HCT116 (cell line): ENCODE results near the gene CLIC6. TPM values are rescaled to one million over a fixed set of nuclear protein-coding genes. Genes with fewer than 3 reads are reported as not detected.

Experiments
- ATAC-seq: fragments of 200-7000 bp; cut with Tn5 transposase; 2 replicates; pipeline ENCODE4 v1.9.1; 2020; ENCODE audit warnings: mild to moderate bottlenecking, moderate library complexity
- BruUV-seq: library from RNA; stranded (reverse); fragments of 400-500 nt; replicated peaks from 2 replicates; lab custom pipeline; 2021; lab: Mats Ljungman, UMichigan
- CTCF ChIA-PET: fragments of 300-600 bp; sonication (Branson Sonifier 250); formaldehyde crosslinking; loops from one replicate; lab custom pipeline; 2021; ENCODE audit warnings: antibody characterized with exemption; lab: Charles Lee
- POLR2A ChIA-PET: fragments of 300-600, 350-600 bp; sonication (Branson Sonifier 250); formaldehyde crosslinking; loops from one replicate; lab custom pipeline; 2021; ENCODE audit warnings: antibody characterized with exemption; lab: Charles Lee
- RAD21 ChIA-PET, 2 experiments: fragments of 300-600 bp; sonication (Branson Sonifier 250); formaldehyde crosslinking; loops; one replicate each; lab custom pipeline; 2023; ENCODE audit warnings: low total read pairs in 2 of 2; ENCODE audit not compliant: uncharacterized antibody in 2 of 2, unreplicated experiment in 2 of 2, low non-redundant PET in 1 of 2; lab: Charles Lee
- DNase-seq: peaks from one replicate; pipeline ENCODE4 v3.0.0-alpha.2; 2010; ENCODE audit warnings: low read depth, low spot score
- H2AFZ ChIP-seq: fragments of 200-600 bp; shearing (Covaris generic), sonication (generic); 2 replicates; pipeline ENCODE4 v1.6.1; 2017; ENCODE audit warnings: low read depth, mixed run types, mixed read lengths, antibody characterized with exemption, low read length; ENCODE audit not compliant: poor library complexity, severe bottlenecking
- H3K27ac ChIP-seq: 2 replicates; pipeline ENCODE4 v1.5.1; 2012; ENCODE audit warnings: low read depth, low read length
- H3K27me3 ChIP-seq: fragments of 200-600 bp; sonication (generic); 2 replicates; pipeline ENCODE4 v1.6.1; 2016; ENCODE audit warnings: mixed run types, low read length, mixed read lengths; ENCODE audit not compliant: insufficient read depth
- H3K36me3 ChIP-seq, 2 experiments: fragments of 200-500 bp in 1 of 2; fragments of 200-600 bp in 1 of 2; sonication (Bioruptor generic) in 1 of 2; sonication (generic) in 1 of 2; 2 replicates each; pipeline versions ENCODE4 v1.5.1 to v1.6.1; 2014 to 2016; ENCODE audit warnings: low read length in 2 of 2, inconsistent platforms in 1 of 2, mixed read lengths in 1 of 2, mixed run types in 1 of 2; ENCODE audit not compliant: insufficient read depth in 2 of 2, control insufficient read depth in 1 of 2
- H3K4me1 ChIP-seq, 2 experiments: fragments of 200-600 bp in 1 of 2; sonication (generic) in 1 of 2; 2 replicates each; pipeline versions ENCODE4 v1.5.1 to v1.6.1; 2012 to 2017; ENCODE audit warnings: low read length in 2 of 2, inconsistent platforms in 1 of 2, mild to moderate bottlenecking in 1 of 2, mixed read lengths in 1 of 2, mixed run types in 1 of 2, moderate library complexity in 1 of 2; ENCODE audit not compliant: insufficient read depth in 2 of 2, control insufficient read depth in 1 of 2
- H3K4me2 ChIP-seq: fragments of 200-600 bp; sonication (generic); 2 replicates; pipeline ENCODE4 v1.6.1; 2017; ENCODE audit warnings: mixed run types, low read length, mixed read lengths
- H3K4me3 ChIP-seq, 2 experiments: fragments of 200-600 bp in 1 of 2; sonication (generic) in 1 of 2; replicated peaks in 1 of 2; 2 replicates each; pipeline ENCODE4 v1.5.1; 2011 to 2016; ENCODE audit warnings: low read length in 2 of 2, control low read depth in 1 of 2, low read depth in 1 of 2, mild to moderate bottlenecking in 1 of 2, mixed read lengths in 1 of 2, mixed run types in 1 of 2
- H3K79me2 ChIP-seq: fragments of 200-600 bp; sonication (generic); 2 replicates; pipeline ENCODE4 v1.6.1; 2017; ENCODE audit warnings: mild to moderate bottlenecking, mixed run types, low read length, moderate library complexity, mixed read lengths; ENCODE audit not compliant: insufficient read depth
- H3K9ac ChIP-seq: fragments of 200-600 bp; sonication (generic); 2 replicates; pipeline ENCODE4 v1.6.1; 2016; ENCODE audit warnings: low read length, mixed read lengths
- H3K9me2 ChIP-seq: fragments of 200-600 bp; sonication (generic), shearing (Covaris generic); 2 replicates; pipeline ENCODE4 v1.6.1; 2017; ENCODE audit warnings: mixed run types, mild to moderate bottlenecking, moderate library complexity; ENCODE audit not compliant: insufficient read depth
- H3K9me3 ChIP-seq, 2 experiments: fragments of 200-500 bp in 1 of 2; fragments of 200-600 bp in 1 of 2; sonication (Bioruptor generic) in 1 of 2; sonication (generic) in 1 of 2; 2 replicates each; pipeline ENCODE4 v1.6.1; 2014 to 2017; ENCODE audit warnings: low read length in 2 of 2, mixed read lengths in 2 of 2, inconsistent platforms in 1 of 2, low read depth in 1 of 2, mild to moderate bottlenecking in 1 of 2, mixed run types in 1 of 2, moderate library complexity in 1 of 2; ENCODE audit not compliant: control insufficient read depth in 1 of 2, insufficient read depth in 1 of 2
- H4K20me1 ChIP-seq: fragments of 200-600 bp; sonication (generic), shearing (Covaris generic); 2 replicates; pipeline ENCODE4 v1.6.1; 2017; ENCODE audit warnings: mixed run types, mild to moderate bottlenecking, moderate library complexity; ENCODE audit not compliant: insufficient read depth
- CEBPB ChIP-seq: IDR thresholded peaks from 2 replicates; pipeline ENCODE4 v1.6.1; 2012; ENCODE audit warnings: low read depth
- ELF1 ChIP-seq: IDR thresholded peaks from 2 replicates; pipeline ENCODE4 v1.6.1; 2012; ENCODE audit warnings: low read depth, borderline replicate concordance
- EZH2phosphoT487 ChIP-seq: fragments of 200-600 bp; IDR thresholded peaks from 2 replicates; pipeline ENCODE4 v1.6.1; 2018; ENCODE audit warnings: antibody characterized with exemption, borderline replicate concordance
- FOSL1 ChIP-seq: IDR thresholded peaks from 2 replicates; pipeline ENCODE4 v1.6.1; 2012; ENCODE audit warnings: low read depth
- POLR2A ChIP-seq: IDR thresholded peaks from 2 replicates; pipeline ENCODE4 v1.7.0; 2011; ENCODE audit warnings: borderline replicate concordance; ENCODE audit not compliant: insufficient read depth, insufficient read length; ENCODE audit errors: extremely low read depth
- RAD21 ChIP-seq: IDR thresholded peaks from 2 replicates; pipeline ENCODE4 v1.6.1; 2012; ENCODE audit warnings: low read depth, mild to moderate bottlenecking
- SIN3A ChIP-seq: IDR thresholded peaks from 2 replicates; pipeline ENCODE4 v1.6.1; 2012; ENCODE audit warnings: low read depth
- SP1 ChIP-seq: IDR thresholded peaks from 2 replicates; pipeline ENCODE4 v1.6.1; 2012; ENCODE audit warnings: low read depth
- YY1 ChIP-seq: IDR thresholded peaks from 2 replicates; pipeline ENCODE4 v1.6.1; 2011; ENCODE audit warnings: low read length, low read depth, moderate library complexity, mild to moderate bottlenecking; ENCODE audit not compliant: insufficient replicate concordance; ENCODE audit errors: extremely low read depth
- ZBTB33 ChIP-seq: IDR thresholded peaks from 2 replicates; pipeline ENCODE4 v1.6.1; 2011; ENCODE audit warnings: mild to moderate bottlenecking, low read length, moderate library complexity; ENCODE audit not compliant: insufficient replicate concordance; ENCODE audit errors: extremely low read depth
- ZFX ChIP-seq: fragments of 450-650 bp; IDR thresholded peaks from 2 replicates; pipeline ENCODE4 v1.6.1; 2017
- intact Hi-C: fragments of 100-400 bp; cut with micrococcal nuclease; formaldehyde crosslinking; loops from 2 replicates; pipeline ENCODE4 v1.10.0; 2022
- total RNA-seq: library from RNA; stranded (reverse); gene quantifications from one replicate; pipeline ENCODE4 v1.2.1, GENCODE V29; 2021; ENCODE audit not compliant: unreplicated experiment
- TF ChIP-seq, protein P1 (sequence below), 3 experiments: fragments of 200-600 bp in 1 of 3; sonication (generic) in 1 of 3; IDR thresholded peaks in 2 of 3; conservative IDR thresholded peaks in 1 of 3; 2 replicates each; pipeline ENCODE4 v1.5.1; 2012 to 2017; ENCODE audit warnings: low read depth in 2 of 3, low read length in 2 of 3, antibody characterized with exemption in 1 of 3, borderline replicate concordance in 1 of 3, control low read depth in 1 of 3, mild to moderate bottlenecking in 1 of 3, mixed read lengths in 1 of 3, mixed run types in 1 of 3, moderate library complexity in 1 of 3; ENCODE audit not compliant: insufficient read depth in 1 of 3
- TF ChIP-seq, protein P2 (sequence below): IDR thresholded peaks from 2 replicates; pipeline ENCODE4 v1.6.1; 2012
- TF ChIP-seq, protein P3 (sequence below): IDR thresholded peaks from 2 replicates; pipeline ENCODE4 v1.6.1; 2012

CLIC6 gene
- total RNA-seq, 1 experiment from 2014 or later = 0.05 TPM

- Histone ChIP-seq H3K4me3 (no peak overlapping the region), H3K27ac (no peak overlapping the region), H3K4me1 (peaks cover 10 to 15% of the 10 kb centered on the region in 2 experiments), H3K9me2 (no peaks in the 10 kb centered on the region), H3K9ac (no peak overlapping the region), H3K4me2 (peak overlapping the region; percentile 47), H4K20me1 (no peaks in the 10 kb centered on the region), H3K27me3 (peaks cover 3% of the 10 kb centered on the region; the same call in 1 of the 2 replicates), H2AFZ (no peak overlapping the region), H3K79me2 (no peaks in the 10 kb centered on the region), H3K36me3 (no peaks in the 10 kb centered on the region), H3K9me3 (no peaks in the 10 kb centered on the region)
- TF ChIP-seq POLR2A (no peak), SP1 (no peak), ZFX (no peak), FOSL1 (no peak)
- ATAC-seq (no peak), DNase-seq (no peak)
- intact Hi-C loops = loop anchor here (5.0 kb wide), 3 partner anchors 197 to 1337 kb away; no protein-coding TSS in a partner anchor
- RAD21 ChIA-PET = no interaction called here
- CTCF ChIA-PET = interaction anchor here (0.6 to 2.1 kb wide), 5 partner anchors 21 to 1421 kb away, joined by 3 to 6 read pairs (median 4); no protein-coding TSS in a partner anchor
- POLR2A ChIA-PET = interaction anchor here (0.7 kb wide), 1 partner anchor 795 kb away, joined by 3 read pairs; no protein-coding TSS in a partner anchor
- BruUV-seq = no TSS peak
Measured at GRCh38 chr21:34690793-34691175, 22.0 kb downstream of the CLIC6 start.

DNA sequence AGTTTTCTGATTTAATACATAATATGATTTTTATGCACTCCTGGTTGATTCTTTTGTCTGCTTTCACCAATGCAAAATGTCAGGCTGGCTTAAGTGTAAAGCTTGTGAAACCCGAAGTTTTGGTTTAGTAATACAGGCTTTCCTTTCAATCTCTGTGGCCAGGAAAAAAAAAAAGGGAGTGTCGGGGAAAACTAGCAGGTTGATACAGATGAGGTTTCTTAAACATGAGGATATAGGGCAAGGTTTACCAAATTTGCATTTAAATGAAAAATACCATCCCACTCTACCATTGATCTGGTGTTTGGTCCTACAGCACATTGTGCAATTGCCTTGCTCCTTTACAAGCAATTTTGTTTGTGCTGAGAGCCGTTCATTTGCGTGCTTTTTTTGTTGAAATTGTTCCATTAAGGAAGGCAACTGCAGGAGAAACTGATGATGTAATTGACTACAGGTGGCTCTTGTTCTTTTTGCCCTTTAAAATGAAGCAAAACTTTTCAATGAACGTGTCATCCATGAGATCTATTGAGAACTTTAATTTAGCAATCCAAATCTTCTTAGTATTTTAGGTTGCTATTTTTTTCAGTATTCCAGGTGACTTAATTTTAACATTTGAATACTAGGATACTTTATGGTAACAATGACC, 22.7 kb downstream of the CLIC6 start:
- H3K79me2 ChIP-seq = no peaks in the 10 kb centered on the region
- no peak overlapping the region for H3K27ac ChIP-seq
- H2AFZ ChIP-seq = no peak overlapping the region
- H3K36me3 ChIP-seq = no peaks in the 10 kb centered on the region
- BruUV-seq = no TSS peak
- H3K9ac ChIP-seq = no peak overlapping the region
- RAD21 ChIA-PET = interaction anchor here in 1 of 2 experiments (1.5 kb wide), 1 partner anchor 54 kb away, joined by 4 read pairs; no protein-coding TSS in a partner anchor
- CTCF ChIA-PET = interaction anchor here (1.1 to 2.1 kb wide), 3 partner anchors 54 to 1149 kb away, joined by 3 to 6 read pairs (median 6); no protein-coding TSS in a partner anchor
- DNase-seq (no peak), ATAC-seq (no peak)
- no peak overlapping the region for H3K4me3 ChIP-seq
- intact Hi-C loops = loop anchor here (5.0 kb wide), 3 partner anchors 196 to 1336 kb away; no protein-coding TSS in a partner anchor
- POLR2A ChIA-PET = no interaction called here
- no peak overlapping the region for H3K4me2 ChIP-seq
- peaks cover 3% of the 10 kb centered on the region; the same call in 1 of the 2 replicates for H3K27me3 ChIP-seq
- H4K20me1 ChIP-seq = no peaks in the 10 kb centered on the region
- no peaks in the 10 kb centered on the region for H3K9me2 ChIP-seq
- peaks cover 10 to 15% of the 10 kb centered on the region in 2 experiments for H3K4me1 ChIP-seq
- H3K9me3 ChIP-seq = no peaks in the 10 kb centered on the region
- TF ChIP-seq EZH2phosphoT487 (no peak), RAD21 (no peak), SIN3A (no peak), ELF1 (no peak), YY1 (no peak), CEBPB (no peak), ZBTB33 (no peak)
- TF ChIP-seq, protein P1, sequence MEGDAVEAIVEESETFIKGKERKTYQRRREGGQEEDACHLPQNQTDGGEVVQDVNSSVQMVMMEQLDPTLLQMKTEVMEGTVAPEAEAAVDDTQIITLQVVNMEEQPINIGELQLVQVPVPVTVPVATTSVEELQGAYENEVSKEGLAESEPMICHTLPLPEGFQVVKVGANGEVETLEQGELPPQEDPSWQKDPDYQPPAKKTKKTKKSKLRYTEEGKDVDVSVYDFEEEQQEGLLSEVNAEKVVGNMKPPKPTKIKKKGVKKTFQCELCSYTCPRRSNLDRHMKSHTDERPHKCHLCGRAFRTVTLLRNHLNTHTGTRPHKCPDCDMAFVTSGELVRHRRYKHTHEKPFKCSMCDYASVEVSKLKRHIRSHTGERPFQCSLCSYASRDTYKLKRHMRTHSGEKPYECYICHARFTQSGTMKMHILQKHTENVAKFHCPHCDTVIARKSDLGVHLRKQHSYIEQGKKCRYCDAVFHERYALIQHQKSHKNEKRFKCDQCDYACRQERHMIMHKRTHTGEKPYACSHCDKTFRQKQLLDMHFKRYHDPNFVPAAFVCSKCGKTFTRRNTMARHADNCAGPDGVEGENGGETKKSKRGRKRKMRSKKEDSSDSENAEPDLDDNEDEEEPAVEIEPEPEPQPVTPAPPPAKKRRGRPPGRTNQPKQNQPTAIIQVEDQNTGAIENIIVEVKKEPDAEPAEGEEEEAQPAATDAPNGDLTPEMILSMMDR (IDR thresholded peaks at IDR 0.05 in 2 of 3, conservative IDR thresholded peaks at IDR 0.05 in 1 of 3; ENCODE audit: borderline replicate concordance in 1 of 3, insufficient read depth in 1 of 3, low read depth in 2 of 3, low read length in 2 of 3) = no peak
- TF ChIP-seq, protein P2, sequence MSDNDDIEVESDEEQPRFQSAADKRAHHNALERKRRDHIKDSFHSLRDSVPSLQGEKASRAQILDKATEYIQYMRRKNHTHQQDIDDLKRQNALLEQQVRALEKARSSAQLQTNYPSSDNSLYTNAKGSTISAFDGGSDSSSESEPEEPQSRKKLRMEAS = no peak
- TF ChIP-seq, protein P3, sequence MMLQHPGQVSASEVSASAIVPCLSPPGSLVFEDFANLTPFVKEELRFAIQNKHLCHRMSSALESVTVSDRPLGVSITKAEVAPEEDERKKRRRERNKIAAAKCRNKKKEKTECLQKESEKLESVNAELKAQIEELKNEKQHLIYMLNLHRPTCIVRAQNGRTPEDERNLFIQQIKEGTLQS = no peak
